SIG-M5 treated with dmso at 0.1 percent for 504 hours (cell line): ENCODE measurements around the gene ETNK1.
A peak's percentile ranks its signal among the peaks of the same experiment; 100 is the strongest.
"Not testable (repeated sequence)": the region's sequence is repeated elsewhere in the genome, so short reads cannot be mapped to it uniquely, and the experiment has no call there.

Source experiments
- DNase-seq: peaks from one replicate; lab custom pipeline; 2025; ENCODE audit not compliant: unreplicated experiment; lab: John Stamatoyannopoulos, UW

The ETNK1 gene, protein sequence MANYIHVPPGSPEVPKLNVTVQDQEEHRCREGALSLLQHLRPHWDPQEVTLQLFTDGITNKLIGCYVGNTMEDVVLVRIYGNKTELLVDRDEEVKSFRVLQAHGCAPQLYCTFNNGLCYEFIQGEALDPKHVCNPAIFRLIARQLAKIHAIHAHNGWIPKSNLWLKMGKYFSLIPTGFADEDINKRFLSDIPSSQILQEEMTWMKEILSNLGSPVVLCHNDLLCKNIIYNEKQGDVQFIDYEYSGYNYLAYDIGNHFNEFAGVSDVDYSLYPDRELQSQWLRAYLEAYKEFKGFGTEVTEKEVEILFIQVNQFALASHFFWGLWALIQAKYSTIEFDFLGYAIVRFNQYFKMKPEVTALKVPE

DNA sequence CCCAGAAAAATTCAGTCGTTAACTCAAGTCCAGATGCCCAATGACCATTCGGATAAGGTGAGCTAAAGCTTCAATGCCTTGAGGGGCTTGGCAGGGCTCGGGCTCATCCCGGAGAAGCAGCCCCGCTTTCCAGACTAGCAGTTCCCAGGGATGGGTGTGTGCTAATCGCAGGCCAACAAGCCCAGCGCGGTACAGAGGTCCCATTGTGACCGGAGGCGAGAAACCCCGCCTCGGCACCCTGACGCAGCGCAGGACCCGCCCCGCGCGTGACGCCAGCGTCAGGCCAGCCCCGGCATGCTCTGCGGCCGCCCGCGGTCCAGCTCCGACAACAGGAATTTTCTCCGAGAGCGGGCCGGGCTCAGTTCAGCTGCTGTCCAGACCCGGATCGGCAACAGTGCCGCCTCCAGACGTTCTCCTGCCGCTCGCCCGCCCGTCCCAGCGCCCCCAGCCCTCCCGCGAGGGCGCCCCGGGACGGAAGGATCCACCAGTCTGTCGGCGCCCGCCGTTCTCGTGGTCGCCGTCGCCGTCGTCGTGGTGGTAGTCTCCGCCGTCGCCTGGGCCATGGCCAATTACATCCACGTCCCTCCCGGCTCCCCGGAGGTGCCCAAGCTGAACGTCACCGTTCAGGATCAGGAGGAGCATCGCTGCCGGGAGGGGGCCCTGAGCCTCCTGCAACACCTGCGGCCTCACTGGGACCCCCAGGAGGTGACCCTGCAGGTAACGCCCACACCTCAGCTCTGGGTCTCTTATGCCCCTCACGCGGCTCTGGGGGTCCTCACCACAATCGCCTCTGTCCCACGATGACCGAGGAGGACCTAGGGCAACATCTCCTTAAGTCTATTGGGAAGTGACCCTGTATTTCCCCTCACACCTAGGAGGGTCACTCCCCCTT is at the start of gene ETNK1:
TSS of gene ETNK1 (plus strand) at position 302 of the 892 bp plus-strand sequence. CDS start at position 562, 260 bp downstream.
- DNase-seq, result peak; percentile 83

DNA sequence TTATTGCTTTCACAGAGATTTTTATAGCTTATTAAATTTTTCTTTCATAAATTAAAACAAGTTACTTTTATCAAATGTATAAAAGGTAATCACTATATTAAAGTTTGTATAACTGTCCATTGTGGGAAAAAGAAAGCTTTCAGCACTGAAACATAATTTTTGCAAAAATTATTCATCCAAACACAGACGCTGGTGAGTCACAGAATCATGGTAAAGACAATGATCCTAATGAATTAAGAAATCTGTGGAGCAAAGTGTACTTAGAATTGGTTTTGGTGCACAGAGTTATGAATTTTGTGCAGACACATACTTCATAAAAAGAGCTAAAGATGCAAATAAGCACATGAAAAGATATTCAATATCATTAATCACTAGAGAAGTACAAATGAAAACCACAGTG is 48.9 kb upstream of the ETNK1 start:
- DNase-seq, result no peak

DNA sequence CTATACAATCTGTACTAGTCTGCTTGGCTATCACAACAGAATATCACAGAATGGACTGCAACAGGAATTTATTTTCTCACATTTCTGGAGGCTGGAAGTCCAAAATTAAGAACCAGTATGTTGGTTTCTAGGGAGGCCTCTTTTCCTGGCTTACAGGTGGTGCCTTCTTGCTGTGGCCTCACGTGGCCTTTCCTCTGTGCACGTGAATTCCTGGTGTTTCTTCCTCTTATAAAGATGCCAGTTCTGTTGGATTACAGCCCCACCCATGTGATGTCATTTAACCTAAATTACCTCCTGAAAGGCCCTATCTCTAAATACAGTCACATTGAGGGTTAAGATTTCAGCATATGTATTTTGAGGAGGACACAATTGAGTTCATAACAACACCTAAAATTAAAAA is 48.5 kb upstream of the ETNK1 start:
- DNase-seq, result no peak

DNA sequence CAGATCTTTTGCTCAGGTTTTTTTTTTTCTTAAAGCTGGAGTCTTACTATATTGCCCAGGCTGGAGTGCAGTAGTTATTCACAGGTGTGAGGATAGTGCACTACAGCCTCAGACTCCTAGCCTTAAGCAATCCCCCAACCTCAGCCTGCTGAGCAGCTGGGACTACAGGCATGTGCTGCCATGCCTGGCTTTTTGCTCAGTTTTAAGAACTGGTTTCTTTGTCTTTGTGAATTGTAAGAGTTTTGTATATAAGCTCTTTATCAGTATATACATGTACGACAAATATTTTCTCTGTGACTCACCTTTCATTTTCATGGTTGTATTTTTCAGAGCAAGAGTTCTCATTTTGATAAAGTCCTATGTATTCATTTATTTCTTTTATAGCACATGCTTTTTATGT is 47.3 kb upstream of the ETNK1 start:
- DNase-seq, result no peak

DNA sequence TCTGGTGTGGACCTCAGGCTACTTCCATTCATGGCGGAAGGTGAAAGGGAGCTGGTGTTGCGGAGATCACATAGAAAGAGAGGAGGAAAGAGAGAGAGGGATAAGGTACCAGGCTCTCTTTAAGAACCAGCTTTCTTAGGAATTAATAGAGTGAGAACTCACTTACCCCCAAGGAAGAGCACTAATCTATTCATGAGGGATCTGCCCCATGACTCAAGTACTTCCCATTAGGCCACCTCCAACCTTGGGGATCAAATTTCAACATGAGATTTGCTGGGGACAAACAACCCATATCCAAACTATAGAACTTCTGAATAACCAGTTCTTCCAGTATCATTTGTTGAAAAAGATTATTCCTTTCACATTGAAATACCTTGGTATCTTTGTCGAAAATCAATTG is 46.6 kb upstream of the ETNK1 start:
- DNase-seq, result no peak

DNA sequence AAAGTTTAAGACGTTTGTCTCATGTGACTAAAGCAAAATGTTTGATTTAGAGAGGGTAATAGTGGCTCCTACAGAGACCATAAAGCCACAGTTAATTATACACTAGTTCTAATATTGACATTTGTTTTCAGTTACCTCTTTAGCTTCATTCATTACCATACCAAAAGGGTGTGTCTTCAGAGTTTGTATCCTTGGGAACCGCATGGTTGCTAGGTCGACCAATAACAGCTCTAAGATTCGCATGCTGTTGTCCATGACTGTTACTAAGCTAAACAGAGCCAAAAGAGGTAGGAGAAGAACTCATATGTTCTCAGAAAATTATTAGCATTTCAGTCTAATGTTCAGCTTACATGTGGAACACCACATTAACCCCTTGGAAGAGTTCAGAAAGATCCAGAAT is 36.2 kb upstream of the ETNK1 start:
- no peak for DNase-seq

DNA sequence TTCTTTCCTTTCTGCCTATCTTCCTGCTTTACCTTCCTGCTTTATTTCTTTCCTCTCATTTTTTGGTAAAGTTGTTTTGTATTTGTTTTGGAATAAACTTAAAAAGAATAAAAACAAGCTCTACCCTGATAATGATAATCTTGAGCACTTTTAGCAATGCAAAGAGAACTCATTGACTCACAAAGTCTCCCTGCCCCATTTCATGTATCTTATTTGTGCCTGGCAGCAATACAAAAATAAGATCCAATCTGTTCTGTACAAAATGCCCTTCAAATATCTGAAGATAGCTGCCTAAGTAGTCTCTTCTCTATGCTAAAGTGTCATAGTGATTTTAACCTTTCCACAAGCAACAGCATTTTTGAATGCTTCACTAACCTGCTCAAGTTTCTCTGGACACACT is 31.1 kb upstream of the ETNK1 start:
- no peak for DNase-seq

DNA sequence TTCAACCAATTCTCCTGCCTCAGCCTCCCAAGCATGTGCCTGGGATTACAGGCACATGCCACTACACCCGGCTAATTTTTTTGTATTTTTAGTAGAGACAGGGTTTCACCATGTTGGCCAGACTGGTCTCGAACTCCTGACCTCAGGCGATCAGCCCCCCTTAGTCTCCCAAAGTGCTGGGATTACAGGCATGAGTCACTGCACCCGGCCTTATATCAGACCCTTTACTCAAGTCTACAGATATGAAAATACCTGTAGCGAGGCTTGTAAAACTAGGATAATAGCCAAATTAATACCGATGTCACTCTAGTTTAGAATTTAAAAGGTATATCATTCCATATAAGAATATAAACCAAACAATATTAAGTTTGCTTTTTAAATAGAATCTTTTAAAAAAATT is 27.4 kb upstream of the ETNK1 start:
- not testable (repeated sequence) for DNase-seq

DNA sequence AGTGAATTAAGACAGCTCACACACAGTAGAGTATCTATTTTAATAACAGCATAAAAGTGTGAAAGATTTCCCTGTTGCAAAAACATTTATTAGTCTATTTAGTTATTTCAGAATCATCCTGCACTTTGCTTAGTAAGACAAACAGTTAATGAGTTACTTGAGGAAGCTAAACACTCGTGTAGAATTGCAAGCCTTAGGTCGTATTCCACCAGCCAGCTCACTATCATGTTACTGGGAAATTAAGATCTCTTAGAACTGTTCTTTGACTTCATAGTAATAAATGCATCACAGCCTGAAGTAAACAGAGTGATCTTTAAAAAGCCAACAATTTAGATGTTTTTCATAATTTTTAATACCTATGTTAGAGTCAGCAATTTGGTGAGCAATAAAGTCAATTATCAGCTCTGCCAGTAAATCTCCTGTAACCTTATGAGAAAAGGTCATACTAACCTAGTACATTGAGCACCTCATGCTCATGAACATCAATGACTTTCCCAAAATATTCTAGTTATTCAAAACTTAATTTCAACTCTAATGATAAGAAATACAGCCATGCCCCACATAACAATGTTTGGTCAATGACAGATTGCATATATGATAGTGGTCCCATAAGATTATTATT is 26.7 kb upstream of the ETNK1 start:
- no peak for DNase-seq

DNA sequence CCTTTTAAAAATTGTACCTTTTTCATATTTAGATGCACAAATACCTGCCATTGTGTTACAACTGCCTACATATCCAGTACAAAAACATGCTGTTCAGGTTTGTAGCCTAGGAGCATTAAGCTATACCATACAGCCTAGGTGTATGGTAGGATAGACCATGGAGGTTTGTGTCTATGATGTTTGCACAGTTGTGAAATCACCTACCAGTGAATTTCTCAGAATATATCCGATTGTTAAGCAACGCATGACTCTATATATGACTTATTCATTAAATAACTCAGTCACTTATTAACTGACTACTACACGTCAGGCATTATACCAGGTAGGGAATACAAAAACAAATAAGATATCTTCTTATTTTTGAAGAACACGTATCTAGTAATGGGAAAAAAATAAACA is 26.2 kb upstream of the ETNK1 start:
- DNase-seq, result no peak

DNA sequence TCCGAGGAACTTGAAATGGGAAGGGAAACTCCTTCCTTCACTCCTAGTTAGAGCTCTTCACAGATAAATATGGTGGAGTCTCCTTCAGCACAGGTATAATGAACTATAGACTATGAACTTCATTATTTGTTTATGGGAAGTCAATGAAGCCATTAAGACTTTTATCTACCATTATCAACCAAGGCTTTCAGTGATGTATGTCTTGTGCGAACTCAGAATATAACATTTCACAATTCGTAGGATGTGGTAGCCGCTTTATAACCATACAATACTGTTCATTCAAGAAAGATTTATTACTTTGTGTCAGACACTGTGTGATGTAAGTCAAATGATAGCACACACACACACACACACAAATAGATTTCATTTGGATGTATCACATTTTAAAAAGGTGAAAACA is 24.8 kb upstream of the ETNK1 start:
- DNase-seq, result no peak

DNA sequence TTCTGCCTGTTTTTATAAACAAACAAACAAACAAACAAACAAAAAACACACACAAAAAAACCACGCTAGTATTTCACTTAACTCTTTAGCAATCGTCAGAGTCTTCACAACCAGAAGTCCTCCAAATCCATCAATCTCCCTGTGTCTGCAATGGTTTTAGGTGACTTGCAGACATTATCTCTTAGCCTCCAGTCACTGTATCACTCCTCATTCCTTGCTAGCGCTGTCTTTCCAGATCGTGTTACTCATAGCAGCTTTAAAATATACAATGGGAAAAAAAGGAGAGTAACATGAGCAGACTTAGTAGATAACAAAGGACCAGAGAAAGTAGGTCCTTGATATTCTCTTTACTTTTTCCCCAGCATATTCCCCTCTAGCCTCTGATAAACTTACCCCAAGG is 15.5 kb upstream of the ETNK1 start:
- no peak for DNase-seq

DNA sequence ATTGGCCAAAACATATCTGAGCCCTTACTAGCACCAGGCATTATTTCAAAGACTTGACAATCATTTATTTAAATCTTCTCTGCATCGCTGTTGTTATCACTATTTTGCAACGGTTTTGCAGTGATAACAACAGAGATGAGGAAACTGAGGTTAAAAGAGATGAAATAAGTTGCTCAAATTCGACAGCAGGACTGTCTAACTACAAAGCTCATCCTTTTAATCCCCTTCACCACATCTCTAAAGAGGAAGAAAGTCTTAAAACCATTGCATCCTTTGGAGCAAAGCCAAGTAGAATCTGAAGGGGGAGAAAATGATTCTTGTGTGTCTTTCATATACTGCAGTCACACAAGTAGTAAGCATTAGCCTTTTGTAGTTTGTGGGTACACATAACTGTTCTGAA is 14.8 kb upstream of the ETNK1 start:
- DNase-seq, result peak; percentile 78

DNA sequence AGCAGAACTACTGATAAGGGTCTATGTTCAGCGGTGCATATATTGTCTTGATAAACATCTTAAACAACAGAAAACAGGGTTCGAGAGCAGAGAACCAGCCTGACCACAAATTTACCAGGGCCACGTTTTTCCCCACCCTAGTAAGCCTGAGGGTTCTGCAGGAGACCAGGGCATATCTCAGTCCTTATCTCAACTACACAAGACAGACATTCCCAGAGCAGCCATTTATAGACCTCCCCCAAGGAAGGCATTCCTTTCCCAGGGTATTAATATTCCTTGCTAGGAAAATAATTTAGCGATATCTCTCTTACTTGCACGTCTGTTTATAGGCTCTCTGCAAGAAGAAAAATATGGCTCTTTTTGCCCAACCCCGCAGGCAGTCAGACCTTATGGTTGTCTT is 12.1 kb upstream of the ETNK1 start:
- not testable (repeated sequence) for DNase-seq

DNA sequence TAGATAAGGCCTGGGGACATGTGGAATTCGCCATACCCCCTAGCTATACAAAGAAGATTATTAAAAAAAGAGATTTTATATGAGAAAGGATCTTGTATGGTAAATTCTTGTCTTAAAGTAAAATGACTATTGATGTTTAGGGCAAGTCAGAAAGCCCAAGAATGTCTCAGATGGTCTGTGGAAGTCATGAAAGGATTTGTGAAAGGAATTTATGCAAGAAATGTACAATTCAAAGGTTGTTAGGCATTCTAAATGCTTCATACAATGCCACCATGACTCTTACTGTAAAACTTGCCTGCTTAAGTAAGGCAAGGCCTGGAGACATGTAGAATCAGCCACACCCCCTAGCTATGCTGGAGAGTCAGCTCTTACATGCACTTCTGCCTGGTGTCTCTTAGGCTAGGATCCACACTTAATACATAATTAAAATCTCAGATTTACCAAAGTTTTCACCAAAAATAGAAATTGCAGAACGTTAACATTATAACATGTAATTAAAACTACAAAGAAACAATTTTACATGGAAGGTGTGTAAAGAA is 8.9 kb upstream of the ETNK1 start:
- no peak for DNase-seq

DNA sequence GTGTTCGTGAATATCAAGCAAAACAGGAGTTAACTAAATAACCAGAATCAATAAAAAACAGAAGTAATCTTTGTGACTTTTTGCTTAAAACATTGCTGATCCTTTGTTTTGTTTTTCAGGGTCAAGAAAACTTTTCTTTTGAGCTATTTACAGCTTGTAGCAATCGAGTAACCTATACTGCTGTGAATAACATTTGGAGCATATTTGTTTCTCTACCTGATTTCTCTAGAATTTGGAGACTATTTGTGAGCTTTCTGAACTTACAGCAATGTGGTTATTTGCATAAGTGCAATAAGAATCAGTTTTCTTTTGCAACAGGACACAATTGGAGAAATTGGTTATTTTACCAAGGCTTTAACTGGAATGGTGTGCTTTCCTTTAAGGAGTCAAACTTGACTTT is 7.3 kb upstream of the ETNK1 start:
- no peak for DNase-seq

DNA sequence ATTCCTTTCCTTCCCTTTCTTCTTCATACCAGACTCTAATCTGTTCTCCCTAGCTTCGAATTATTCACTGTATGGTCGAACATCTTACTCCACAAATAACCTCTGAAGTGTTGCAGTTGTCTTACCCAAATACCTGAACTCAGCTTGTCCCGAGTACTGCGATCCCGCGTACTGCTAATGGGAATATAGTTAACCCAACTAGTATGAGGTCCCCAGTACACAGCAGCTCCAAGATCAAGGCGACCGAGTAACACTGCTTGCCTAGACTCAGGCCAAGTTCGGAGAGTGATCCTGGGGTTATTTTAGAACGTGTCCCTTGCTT is 462 bp upstream of the ETNK1 start:
- no peak for DNase-seq

DNA sequence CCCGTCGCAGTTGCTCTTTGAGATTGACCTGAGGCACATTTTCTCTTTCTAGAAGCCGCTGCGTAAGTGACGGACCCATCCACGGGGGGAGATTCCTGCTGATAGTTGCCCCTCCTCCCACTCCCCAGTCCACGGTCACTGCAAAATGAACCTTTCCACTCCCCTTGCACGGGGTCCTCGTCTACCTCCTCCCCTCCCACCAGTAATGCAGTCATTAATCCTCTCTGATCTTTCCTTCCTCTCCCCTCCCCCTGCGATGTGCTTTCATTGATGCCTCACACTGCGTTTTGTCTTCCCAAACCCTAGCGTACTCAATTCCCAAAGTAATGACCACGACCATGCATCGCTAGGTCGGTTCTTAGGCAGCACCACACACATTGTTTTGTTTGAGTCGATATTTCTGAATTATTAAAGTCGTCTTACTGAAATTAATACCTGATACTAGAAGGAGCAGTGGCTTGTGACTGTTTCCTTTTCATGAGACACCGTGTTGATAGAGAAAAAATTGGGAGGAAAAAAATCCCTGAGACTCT is 857 bp downstream of the ETNK1 start:
- peak; percentile 33 for DNase-seq

DNA sequence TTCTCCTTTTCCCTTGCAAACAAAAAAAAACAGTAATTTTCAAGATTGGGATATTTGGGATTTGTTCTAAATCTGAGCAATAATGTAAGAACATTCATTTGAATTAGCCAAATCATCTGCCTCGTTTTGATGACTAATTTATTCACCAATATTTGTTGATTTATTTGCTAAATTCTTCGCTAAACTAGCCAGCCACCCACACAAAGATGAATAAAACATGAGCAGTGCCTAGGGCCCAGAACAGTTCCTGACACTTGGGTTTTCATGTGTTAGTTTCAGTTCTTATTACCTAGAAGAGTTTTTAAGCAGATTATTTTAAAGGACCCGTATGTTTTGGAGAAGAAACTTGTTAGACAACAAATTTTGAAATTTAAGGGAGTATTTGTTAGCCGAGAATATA is 1.4 kb downstream of the ETNK1 start:
- DNase-seq, result peak; percentile 23

DNA sequence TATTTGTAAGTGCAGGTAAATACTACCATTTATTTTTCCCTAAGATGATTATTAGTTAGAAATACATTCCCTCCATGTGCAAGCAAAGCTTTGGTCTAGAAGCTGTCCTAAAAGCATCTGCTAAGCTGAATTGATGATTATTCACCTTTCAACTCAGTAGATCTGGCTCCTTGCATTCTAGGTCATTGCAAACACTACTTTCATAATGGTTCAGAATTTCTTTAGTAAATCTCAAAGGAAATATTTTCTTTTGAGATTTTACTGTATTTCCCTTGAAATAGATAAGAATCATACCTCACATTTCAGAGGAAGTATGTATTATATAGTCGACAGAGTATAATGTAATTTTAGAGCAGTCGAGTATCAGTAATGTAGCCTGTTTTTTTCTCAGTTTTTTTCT is 2.4 kb downstream of the ETNK1 start:
- no peak for DNase-seq

DNA sequence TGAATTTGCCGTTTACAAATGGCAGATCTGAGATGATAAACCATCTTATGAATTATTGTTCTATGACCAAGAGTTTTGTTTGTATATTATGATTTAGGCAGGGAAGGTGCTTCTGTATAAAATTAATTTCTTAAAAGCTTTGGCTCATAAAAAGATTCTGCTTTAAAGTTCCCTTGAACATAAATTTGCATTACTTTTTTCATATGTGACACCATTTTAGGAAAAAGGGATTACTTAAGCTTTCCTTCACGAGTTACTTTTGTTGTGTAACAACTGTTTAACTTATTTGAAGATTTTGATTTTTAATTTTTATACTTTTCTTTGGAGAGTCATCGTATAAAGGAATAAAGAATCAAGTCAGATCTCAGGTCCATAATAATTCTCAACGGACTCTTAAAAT is 3.3 kb downstream of the ETNK1 start:
- no peak for DNase-seq
